T-helper 2 cell treated with Interferon-gamma antibody and Interleukin-4, amounts not matched to agents 5 μg/mL and 100 μg/mL, for 36 hours (primary cell): Measurements from ENCODE around the gene FBXO46.
A peak's percentile ranks its signal among the peaks of the same experiment; 100 is the strongest.
"Not testable (repeated sequence)": the region's sequence is repeated elsewhere in the genome, so short reads cannot be mapped to it uniquely, and the experiment has no call there.

Source experiments
- DNase-seq: peaks from one replicate; pipeline ENCODE4 v3.0.0; 2021; ENCODE audit warnings: low spot score
- H3K27ac Mint-ChIP-seq: one replicate; pipeline ENCODE4 v1.8.0; 2021; ENCODE audit warnings: mild to moderate bottlenecking, mixed read lengths
- H3K27me3 Mint-ChIP-seq: one replicate; pipeline ENCODE4 v1.8.0; 2021; ENCODE audit warnings: low read depth, mixed read lengths
- H3K36me3 Mint-ChIP-seq: one replicate; pipeline ENCODE4 v1.8.0; 2021; ENCODE audit warnings: low read depth, mixed read lengths
- H3K4me1 Mint-ChIP-seq: one replicate; pipeline ENCODE4 v1.8.0; 2021; ENCODE audit warnings: low read depth, mixed read lengths
- H3K4me3 Mint-ChIP-seq: one replicate; pipeline ENCODE4 v1.8.0; 2022; ENCODE audit warnings: mild to moderate bottlenecking, moderate library complexity, mixed read lengths
- H3K9me3 Mint-ChIP-seq: one replicate; pipeline ENCODE4 v1.8.0; 2021; ENCODE audit warnings: mixed read lengths

FBXO46 gene

DNA sequence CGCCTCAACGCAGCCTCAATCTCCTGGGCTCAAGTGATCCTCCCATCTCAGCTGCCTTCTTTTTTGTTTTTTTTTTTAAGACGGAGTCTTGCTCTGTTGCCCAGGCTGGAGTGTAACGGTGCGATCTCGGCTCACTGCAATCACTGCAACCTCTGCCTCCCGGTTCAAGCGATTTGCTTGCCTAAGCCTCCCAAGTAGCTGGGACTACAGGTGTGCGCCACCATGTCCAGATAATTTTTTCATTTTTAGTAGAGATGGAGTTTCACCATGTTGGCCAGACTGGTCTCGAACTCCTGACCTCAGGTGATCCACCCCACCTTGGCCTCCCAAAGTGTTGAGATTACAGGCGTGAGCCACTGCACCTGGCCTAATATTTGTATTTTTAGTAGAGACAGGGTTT is 10.6 kb downstream of the FBXO46 start:
- H3K9me3 Mint-ChIP-seq, DNase-seq, H3K27me3 Mint-ChIP-seq, H3K4me3 Mint-ChIP-seq, H3K27ac Mint-ChIP-seq: not testable (repeated sequence)
- peaks cover 40% of the 10 kb centered on the region for H3K36me3 Mint-ChIP-seq
- H3K4me1 Mint-ChIP-seq: peaks cover 33% of the 10 kb centered on the region

DNA sequence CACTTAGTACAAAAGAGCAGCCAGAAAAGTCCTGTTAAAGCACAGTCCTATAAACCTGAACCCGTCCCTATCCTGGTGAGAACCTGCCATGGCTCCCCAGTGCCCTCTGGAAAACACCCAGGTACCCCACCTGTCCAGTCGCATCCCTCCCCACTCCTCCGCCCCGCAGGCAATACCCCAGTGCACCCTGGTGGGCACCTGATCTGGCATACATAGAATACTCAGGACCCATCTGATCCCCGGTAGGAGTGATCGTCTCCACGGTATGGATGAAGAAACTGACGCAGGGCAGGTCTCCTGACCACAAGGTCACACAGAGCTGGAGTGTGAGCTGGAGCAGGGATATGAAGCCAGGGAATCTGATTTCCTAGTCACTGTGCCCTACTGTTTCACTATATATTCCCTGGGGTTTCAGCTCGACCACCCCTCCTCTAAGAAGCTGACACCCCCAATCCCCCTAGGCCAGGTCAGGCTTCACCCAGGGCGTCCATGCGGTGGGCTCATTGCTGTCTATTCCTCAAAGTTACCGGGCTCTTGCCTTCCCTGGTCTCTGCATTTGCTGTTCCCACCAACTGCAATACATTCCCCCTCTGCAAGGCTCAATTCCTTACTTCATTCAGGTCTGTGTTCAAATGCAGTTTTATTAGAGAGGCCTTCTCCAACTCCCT is 12.6 kb downstream of the FBXO46 start:
- peak; percentile 15 for DNase-seq
- H3K27me3 Mint-ChIP-seq: no peaks in the 10 kb centered on the region
- peak overlapping the region; percentile 94 for H3K4me3 Mint-ChIP-seq
- no peaks in the 10 kb centered on the region for H3K9me3 Mint-ChIP-seq
- H3K27ac Mint-ChIP-seq: peak overlapping the region; percentile 97
- H3K36me3 Mint-ChIP-seq: peaks cover 36% of the 10 kb centered on the region
- peaks cover 36% of the 10 kb centered on the region for H3K4me1 Mint-ChIP-seq

- Mint-ChIP-seq H3K4me3 (peak overlapping the region; percentile 94), H3K27me3 (no peaks in the 10 kb centered on the region), H3K27ac (peak overlapping the region; percentile 97), H3K4me1 (peaks cover 36% of the 10 kb centered on the region), H3K36me3 (peaks cover 36% of the 10 kb centered on the region), H3K9me3 (no peaks in the 10 kb centered on the region)
- peak; percentile 99 for DNase-seq
Observed at GRCh38 chr19:45717131-45717982, 13.3 kb downstream of the FBXO46 start.

DNA sequence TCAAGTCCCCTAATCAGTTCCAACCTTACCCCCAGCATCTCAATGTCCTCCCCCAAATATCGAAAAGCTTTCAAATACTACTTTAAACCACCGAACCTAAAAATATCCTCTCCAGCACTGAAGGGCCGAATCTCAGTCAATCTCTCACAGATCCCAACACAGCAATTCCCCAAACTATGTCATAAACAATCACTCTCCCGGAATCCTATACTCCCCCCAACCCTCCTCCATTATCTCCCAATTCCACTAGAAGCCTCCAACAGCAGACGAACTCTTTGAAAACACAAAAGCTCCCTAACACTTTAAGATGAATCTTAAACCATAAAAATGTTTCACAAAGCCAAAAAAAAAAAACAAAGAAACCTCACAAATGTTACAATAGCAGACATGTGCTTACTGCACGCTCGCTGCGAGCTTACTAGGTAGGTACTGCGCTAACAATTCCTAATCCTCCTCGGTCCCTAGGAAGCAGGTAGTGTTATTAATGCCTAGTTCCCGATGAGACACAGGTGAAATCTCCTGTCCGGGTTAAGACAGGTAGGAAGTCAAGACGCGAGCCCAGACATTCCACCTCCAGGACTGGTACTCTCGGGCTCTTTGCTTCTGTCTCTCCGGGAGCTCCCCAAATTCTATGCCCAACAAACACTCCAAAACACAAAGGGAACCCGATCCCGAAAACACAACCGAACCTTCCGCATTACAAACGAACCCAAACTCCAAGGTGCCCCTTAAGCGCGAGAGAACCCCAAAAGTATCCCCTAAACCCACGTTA is 14.2 kb downstream of the FBXO46 start:
- no peak for DNase-seq
- Mint-ChIP-seq H3K9me3 (no peaks in the 10 kb centered on the region), H3K27ac (peak overlapping the region; percentile 97), H3K4me1 (peaks cover 36% of the 10 kb centered on the region), H3K36me3 (peaks cover 32% of the 10 kb centered on the region), H3K27me3 (no peaks in the 10 kb centered on the region), H3K4me3 (peak overlapping the region; percentile 94)

DNA sequence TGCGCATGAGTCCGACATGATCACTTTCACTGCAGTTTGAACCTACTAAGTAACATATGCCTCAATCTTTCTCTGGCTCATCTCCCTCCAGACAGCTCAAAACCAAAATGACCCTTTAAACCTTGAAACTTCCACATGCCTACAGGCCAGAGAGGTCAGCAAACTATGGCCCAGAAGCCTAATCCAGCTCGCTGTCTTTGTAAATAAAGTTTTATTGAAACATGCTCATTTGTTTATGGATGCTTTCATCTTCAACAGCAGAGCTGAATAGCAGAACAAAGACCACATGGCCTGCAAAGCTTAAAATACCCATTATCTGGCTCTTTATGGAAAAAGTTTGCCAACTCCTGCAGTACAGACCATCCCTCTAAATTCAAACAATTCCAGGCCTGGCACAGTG is 15.6 kb downstream of the FBXO46 start:
- no peaks in the 10 kb centered on the region for H3K27me3 Mint-ChIP-seq
- peaks cover 33% of the 10 kb centered on the region for H3K36me3 Mint-ChIP-seq
- H3K9me3 Mint-ChIP-seq: no peaks in the 10 kb centered on the region
- peaks cover 38% of the 10 kb centered on the region for H3K4me1 Mint-ChIP-seq
- H3K4me3 Mint-ChIP-seq: peak overlapping the region; percentile 94
- no peak for DNase-seq
- no peak overlapping the region for H3K27ac Mint-ChIP-seq

- H3K36me3 Mint-ChIP-seq: peaks cover 23% of the 10 kb centered on the region
- H3K27me3 Mint-ChIP-seq: no peaks in the 10 kb centered on the region
- H3K27ac Mint-ChIP-seq: no peak overlapping the region
- no peak overlapping the region for H3K4me3 Mint-ChIP-seq
- DNase-seq: no peak
- H3K9me3 Mint-ChIP-seq: no peaks in the 10 kb centered on the region
- peaks cover 29% of the 10 kb centered on the region for H3K4me1 Mint-ChIP-seq
Observed at GRCh38 chr19:45713141-45713540, 17.6 kb downstream of the FBXO46 start.

DNA sequence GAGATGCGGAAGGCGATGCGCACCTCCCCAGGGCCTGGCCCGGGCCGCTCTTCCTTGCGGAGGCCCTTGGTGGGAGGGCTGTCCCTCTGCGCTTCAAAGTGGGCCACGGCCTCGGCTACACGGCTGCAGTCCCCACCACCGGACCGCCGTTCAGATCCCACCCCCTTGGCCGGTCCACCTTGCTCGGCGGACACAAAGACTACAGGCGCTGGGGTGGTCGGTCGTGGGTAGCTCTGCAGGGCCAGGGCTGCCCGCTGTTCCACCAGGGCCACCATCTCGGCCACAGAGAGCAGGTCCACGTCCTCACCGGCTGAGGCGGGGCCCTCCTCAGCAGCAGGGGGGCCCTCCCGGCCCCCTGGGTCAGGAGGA is 18.0 kb downstream of the FBXO46 start:
- peaks cover 23% of the 10 kb centered on the region for H3K36me3 Mint-ChIP-seq
- H3K27ac Mint-ChIP-seq: no peak overlapping the region
- no peak overlapping the region for H3K4me3 Mint-ChIP-seq
- no peaks in the 10 kb centered on the region for H3K27me3 Mint-ChIP-seq
- no peak for DNase-seq
- no peaks in the 10 kb centered on the region for H3K9me3 Mint-ChIP-seq
- H3K4me1 Mint-ChIP-seq: peaks cover 25% of the 10 kb centered on the region

- no peaks in the 10 kb centered on the region for H3K9me3 Mint-ChIP-seq
- H3K27ac Mint-ChIP-seq: no peak overlapping the region
- no peaks in the 10 kb centered on the region for H3K27me3 Mint-ChIP-seq
- H3K36me3 Mint-ChIP-seq: peaks cover 21% of the 10 kb centered on the region
- no peak overlapping the region for H3K4me3 Mint-ChIP-seq
- peaks cover 20% of the 10 kb centered on the region for H3K4me1 Mint-ChIP-seq
- no peak for DNase-seq
Observed at GRCh38 chr19:45711851-45712698, 18.6 kb downstream of the FBXO46 start.

DNA sequence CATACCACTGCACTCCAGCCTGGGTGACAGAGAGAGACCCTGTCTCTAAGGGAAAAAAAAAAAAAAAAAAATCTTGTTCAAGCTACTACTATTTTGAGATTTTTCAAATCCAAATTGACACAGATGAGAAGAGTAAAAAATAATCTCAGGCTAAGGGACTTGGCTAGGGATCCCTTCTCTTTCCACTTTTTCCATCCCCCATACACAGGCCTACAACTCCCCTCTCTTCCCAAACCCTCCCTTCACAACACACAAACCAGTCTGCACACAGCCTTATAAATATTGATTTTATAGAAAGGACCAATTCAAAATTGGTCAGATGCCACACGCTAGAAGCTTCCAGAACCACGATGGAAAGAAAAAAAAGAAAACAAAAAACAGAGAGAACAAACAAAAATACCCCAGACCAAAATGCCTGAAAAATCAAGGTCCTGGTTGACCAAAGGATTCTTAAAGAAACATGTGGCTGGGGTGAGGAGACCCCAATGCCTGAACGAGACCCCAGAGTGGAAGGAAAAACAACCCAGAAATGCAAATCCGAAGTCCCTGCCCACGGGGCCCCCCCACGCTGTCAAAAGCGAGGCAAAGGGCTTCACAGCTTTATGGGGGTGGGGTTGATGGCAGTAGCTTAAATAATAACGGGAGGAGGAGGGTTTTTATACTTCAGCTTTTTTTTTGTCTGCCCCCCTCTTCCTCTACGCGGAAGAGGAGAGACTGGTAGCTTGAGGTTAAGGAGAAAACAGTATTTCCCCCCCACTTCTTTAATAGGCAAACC is 20.2 kb downstream of the FBXO46 start:
- Mint-ChIP-seq H3K27me3 (no peaks in the 10 kb centered on the region), H3K27ac (no peak overlapping the region), H3K36me3 (peaks cover 18% of the 10 kb centered on the region), H3K4me3 (no peak overlapping the region), H3K9me3 (no peaks in the 10 kb centered on the region), H3K4me1 (peaks cover 9% of the 10 kb centered on the region)
- no peak for DNase-seq

- Mint-ChIP-seq H3K27me3 (no peaks in the 10 kb centered on the region), H3K4me1 (peaks cover 4% of the 10 kb centered on the region), H3K9me3 (no peaks in the 10 kb centered on the region), H3K27ac (no peak overlapping the region), H3K4me3 (no peak overlapping the region), H3K36me3 (peaks cover 23% of the 10 kb centered on the region)
- no peak for DNase-seq
Observed at GRCh38 chr19:45705710-45706415, 24.8 kb downstream of the FBXO46 start.

- Mint-ChIP-seq H3K36me3 (peaks cover 17% of the 10 kb centered on the region), H3K9me3 (no peaks in the 10 kb centered on the region), H3K4me1 (peaks cover 1% of the 10 kb centered on the region), H3K27me3 (no peaks in the 10 kb centered on the region), H3K4me3 (no peak overlapping the region), H3K27ac (no peak overlapping the region)
- no peak for DNase-seq
Observed at GRCh38 chr19:45705115-45705514, 25.6 kb downstream of the FBXO46 start.

DNA sequence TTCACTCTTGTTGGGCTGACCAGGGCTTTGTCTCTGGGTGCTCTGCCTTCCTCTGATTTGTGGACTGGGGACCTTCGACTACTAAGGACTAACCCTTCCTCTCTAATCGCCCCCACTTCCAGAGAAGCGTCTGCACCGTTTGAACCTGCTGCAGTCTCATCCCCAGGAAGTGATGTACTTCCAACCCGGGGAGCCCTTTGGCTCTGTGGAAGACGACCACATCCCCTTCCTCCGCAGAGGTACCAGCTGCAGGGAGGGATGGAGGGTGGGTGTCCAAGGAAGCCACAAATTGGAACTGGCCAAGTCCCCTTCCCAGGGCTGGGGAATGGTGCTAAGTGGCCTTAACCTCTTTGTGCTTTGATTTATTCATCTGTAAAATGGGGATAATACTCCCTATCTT is 29.0 kb downstream of the FBXO46 start:
- Mint-ChIP-seq H3K4me1 (peaks cover 2% of the 10 kb centered on the region), H3K9me3 (no peaks in the 10 kb centered on the region), H3K36me3 (peaks cover 15% of the 10 kb centered on the region), H3K27me3 (no peaks in the 10 kb centered on the region), H3K4me3 (no peak overlapping the region), H3K27ac (no peak overlapping the region)
- no peak for DNase-seq
